Tibial nerve (tissue), 4 donors: ENCODE measurements around the gene BAHCC1. TPM values are rescaled to one million over a fixed set of nuclear protein-coding genes. Genes with fewer than 3 reads are reported as not detected.

Experiments used
- DNase-seq, 2 donors: peaks; one replicate each; pipeline ENCODE4 v3.0.0-alpha.2; 2019; ENCODE audit warnings: low spot score in 2 of 2
- H3K27ac ChIP-seq, 4 donors: fragments of 200-600 bp; sonication (generic) in 3 of 4; one replicate each; pipeline ENCODE4 v1.5.1; 2017 to 2019; ENCODE audit warnings: mild to moderate bottlenecking in 1 of 4
- H3K27me3 ChIP-seq, 2 donors: fragments of 200-600 bp; sonication (generic) in 1 of 2; one replicate each; pipeline versions ENCODE4 v1.5.1 to v1.6.0; 2017 to 2019
- H3K36me3 ChIP-seq, 3 donors: fragments of 200-600 bp; sonication (generic); one replicate each; pipeline ENCODE4 v1.5.1; 2018 to 2019
- H3K4me1 ChIP-seq, 4 donors: fragments of 200-600 bp; sonication (generic) in 3 of 4; one replicate each; pipeline ENCODE4 v1.5.1; 2017 to 2019
- H3K4me3 ChIP-seq, 4 donors: fragments of 200-600 bp; sonication (generic) in 3 of 4; one replicate each; pipeline ENCODE4 v1.5.1; 2017 to 2019; ENCODE audit warnings: mild to moderate bottlenecking in 1 of 4, moderate library complexity in 1 of 4
- H3K9me3 ChIP-seq, 4 donors: fragments of 200-600 bp; sonication (generic) in 3 of 4; one replicate each; pipeline ENCODE4 v1.5.1; 2017 to 2019
- CTCF ChIP-seq, 5 experiments: fragments of 200-600 bp in 3 of 5; fragments of 450-650 bp in 2 of 5; sonication (generic) in 3 of 5; IDR thresholded peaks; one replicate each; pipeline ENCODE4 v1.5.1; 2016 to 2019; ENCODE audit warnings: antibody characterized with exemption in 5 of 5, mild to moderate bottlenecking in 3 of 5, moderate library complexity in 2 of 5
- EP300 ChIP-seq, 2 donors: sonication (generic); formaldehyde crosslinking; IDR thresholded peaks; one replicate each; pipeline ENCODE4 v1.6.1; 2017; ENCODE audit warnings: antibody characterized with exemption in 2 of 2, mild to moderate bottlenecking in 1 of 2
- POLR2A ChIP-seq, 2 donors: fragments of 450-650 bp; IDR thresholded peaks; one replicate each; pipeline ENCODE4 v1.6.1; 2017; ENCODE audit warnings: antibody characterized with exemption in 2 of 2, mild to moderate bottlenecking in 2 of 2, moderate library complexity in 2 of 2
- WGBS, 2 donors: methylation state at CpG; one replicate each; pipeline ENCODE4 v1.1.5; 2018; 5-methylcytosine and 5-hydroxymethylcytosine counted together
- total RNA-seq, 4 donors: library from RNA; depleted of rRNA; stranded (reverse); fragments of >200 nt; gene quantifications; one replicate each; pipeline ENCODE4 v1.1.0, GENCODE V29; 2016

Gene BAHCC1
- total RNA-seq, 4 donors from 2014 or later: 15.1 to 38.7 (median 27.4) TPM

DNA sequence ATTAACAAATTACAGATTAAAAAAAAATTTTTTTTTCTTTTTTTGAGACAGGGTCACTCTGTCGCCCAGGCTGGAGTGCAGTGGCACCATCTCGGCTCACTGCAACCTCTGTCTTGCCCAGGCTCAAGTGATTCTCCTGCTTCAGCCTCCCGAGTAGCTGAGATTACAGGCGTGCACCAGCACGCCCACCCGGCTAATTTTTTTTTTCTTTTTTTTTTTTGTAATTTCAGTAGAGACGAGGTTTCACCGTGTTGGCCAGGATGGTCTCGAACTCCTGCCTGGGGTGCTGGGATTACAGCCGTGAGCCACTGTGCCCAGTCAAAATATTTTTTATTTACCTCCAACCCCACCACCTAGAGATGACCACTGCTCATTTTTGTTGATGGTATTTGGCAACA is 91.8 kb downstream of the BAHCC1 start:
- Histone ChIP-seq H3K4me1 (peaks cover 0 to 63% (median 21%) of the 10 kb centered on the region in 4 donors), H3K27ac (no peak overlapping the region), H3K36me3 (no peaks in the 10 kb centered on the region), H3K9me3 (no peaks in the 10 kb centered on the region), H3K27me3 (no peaks in the 10 kb centered on the region), H3K4me3 (peak overlapping the region in 1 of 4 donors; percentile 78)
- no peak for DNase-seq
- TF ChIP-seq CTCF (IDR thresholded peaks at IDR 0.05): no peak
- no peak for TF ChIP-seq EP300 (IDR thresholded peaks at IDR 0.05)
- no peak for TF ChIP-seq POLR2A (IDR thresholded peaks at IDR 0.05)
- WGBS, 2 donors: 65 to 67% methylated on average over 10 of the region's 10 CpGs

DNA sequence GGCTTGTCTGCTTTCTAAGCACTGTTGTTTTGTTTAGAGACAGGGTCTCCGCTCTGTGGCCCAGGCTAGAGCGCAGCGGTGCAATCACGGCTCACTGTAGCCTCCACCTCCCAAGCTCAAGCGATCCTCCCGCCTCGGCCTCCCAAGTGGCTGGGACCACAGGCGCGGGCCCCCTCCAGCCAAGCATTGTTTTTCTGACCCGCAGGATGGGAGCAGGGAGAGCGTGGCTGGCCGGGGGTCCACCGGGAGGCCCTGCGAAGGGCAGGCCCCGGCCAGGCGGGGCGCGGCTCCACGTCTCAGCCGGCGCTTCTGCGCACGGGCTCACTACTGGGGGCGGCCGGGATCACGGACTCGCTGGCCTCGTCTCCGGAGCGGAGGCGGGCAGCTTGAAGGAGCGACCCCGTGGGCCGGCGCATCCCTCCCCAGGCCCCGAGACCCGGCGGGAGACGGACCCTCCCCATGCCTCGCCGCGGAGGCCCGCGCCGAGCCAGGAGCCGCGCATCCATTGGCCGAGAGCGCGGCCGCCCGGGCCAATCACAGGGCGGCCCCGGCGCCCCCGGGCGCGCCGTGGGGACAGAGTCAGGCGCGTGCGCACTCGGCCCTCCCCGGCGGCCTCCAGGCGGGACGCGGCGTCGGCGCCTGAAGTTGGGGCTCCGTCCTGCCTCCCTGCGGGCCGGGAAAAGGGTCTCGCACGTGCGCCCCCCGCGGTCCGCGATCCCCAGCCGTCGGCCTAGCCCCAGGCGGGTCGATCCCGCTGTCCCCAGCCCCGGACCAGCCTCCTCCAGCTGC is 92.4 kb downstream of the BAHCC1 start:
- Histone ChIP-seq H3K27me3 (no peaks in the 10 kb centered on the region), H3K27ac (peak overlapping the region; percentile 69 to 91 (median 78)), H3K4me3 (peak overlapping the region; percentile 55 to 78 (median 60)), H3K36me3 (no peaks in the 10 kb centered on the region), H3K4me1 (peaks cover 0 to 57% (median 21%) of the 10 kb centered on the region in 4 donors), H3K9me3 (no peaks in the 10 kb centered on the region)
- DNase-seq: peak; percentile 52 to 64
- WGBS, 2 donors: 14 to 15% methylated on average over 18 to 32 of the region's 87 CpGs
- TF ChIP-seq POLR2A (IDR thresholded peaks at IDR 0.05) (peak; percentile 49 to 74), CTCF (IDR thresholded peaks at IDR 0.05) (peak in 1 of 5 experiments; percentile 15), EP300 (IDR thresholded peaks at IDR 0.05) (peak in 1 of 2 donors; percentile 73)

DNA sequence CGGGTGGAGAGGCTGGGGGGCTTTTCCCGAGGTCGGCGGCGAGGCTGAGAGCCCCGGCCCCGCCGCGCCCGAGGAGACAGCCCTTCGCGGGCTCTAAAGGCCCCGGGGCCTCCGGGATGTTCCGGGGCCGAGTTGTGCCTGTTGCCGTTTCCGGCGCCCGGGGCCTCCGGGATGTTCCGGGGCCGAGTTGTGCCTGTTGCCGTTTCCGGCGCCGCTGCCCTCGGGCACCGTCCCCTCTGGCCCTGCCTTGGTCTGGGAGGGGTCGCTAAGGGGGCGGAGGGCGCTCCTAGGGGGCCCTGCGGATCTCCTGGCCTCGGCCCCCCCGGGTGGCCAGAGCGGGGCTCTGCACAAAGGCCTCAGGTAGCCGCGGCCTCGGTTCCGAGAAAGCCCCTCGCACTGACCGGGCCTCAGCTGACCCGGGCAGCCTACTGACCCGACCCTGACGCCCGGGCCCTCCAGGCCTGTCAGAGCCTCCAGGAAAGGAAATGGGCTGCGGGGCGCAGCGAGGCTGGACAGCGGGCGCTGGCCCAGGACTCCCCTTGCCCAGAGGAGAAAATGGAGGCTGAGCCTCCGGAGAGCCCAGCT is 93.1 kb downstream of the BAHCC1 start:
- WGBS, 2 donors: 5 to 23% methylated on average over 18 to 28 of the region's 52 CpGs
- Histone ChIP-seq H3K36me3 (no peaks in the 10 kb centered on the region), H3K27me3 (no peaks in the 10 kb centered on the region), H3K4me3 (peak overlapping the region; percentile 55 to 78 (median 60)), H3K4me1 (peaks cover 0 to 50% (median 19%) of the 10 kb centered on the region in 4 donors), H3K9me3 (no peaks in the 10 kb centered on the region), H3K27ac (peak overlapping the region; percentile 69 to 91 (median 78))
- no peak for DNase-seq
- TF ChIP-seq EP300 (IDR thresholded peaks at IDR 0.05) (no peak), POLR2A (IDR thresholded peaks at IDR 0.05) (no peak), CTCF (IDR thresholded peaks at IDR 0.05) (no peak)

- 73 to 76% methylated on average over 24 to 25 of the region's 27 CpGs for WGBS, 2 donors
- H3K36me3 ChIP-seq: no peaks in the 10 kb centered on the region
- H3K4me3 ChIP-seq: peak overlapping the region in 1 of 4 donors; percentile 78
- peaks cover 0 to 42% (median 11%) of the 10 kb centered on the region in 4 donors for H3K4me1 ChIP-seq
- no peak for DNase-seq
- no peak overlapping the region for H3K27ac ChIP-seq
- H3K27me3 ChIP-seq: no peaks in the 10 kb centered on the region
- no peak for TF ChIP-seq EP300 (IDR thresholded peaks at IDR 0.05)
- TF ChIP-seq CTCF (IDR thresholded peaks at IDR 0.05): no peak
- TF ChIP-seq POLR2A (IDR thresholded peaks at IDR 0.05): no peak
- no peaks in the 10 kb centered on the region for H3K9me3 ChIP-seq
Observed at GRCh38 chr17:81489012-81489997, 94.0 kb downstream of the BAHCC1 start.
